IPS-18c (cell line): ENCODE results near the gene CAMK1D.
"Not testable (repeated sequence)": the region's sequence is repeated elsewhere in the genome, so short reads cannot be mapped to it uniquely, and the experiment has no call there.

Source experiments
- H3K4me3 ChIP-seq: 2 replicates; pipeline ENCODE4 v1.7.0; 2013; ENCODE audit warnings: low read depth, mild to moderate bottlenecking, low read length, moderate library complexity; ENCODE audit not compliant: insufficient read depth
- H3K9me3 ChIP-seq: one replicate; pipeline ENCODE4 v1.6.1; 2013; ENCODE audit warnings: mild to moderate bottlenecking, low read length, moderate library complexity; ENCODE audit not compliant: control insufficient read depth, insufficient read depth

The CAMK1D gene

DNA sequence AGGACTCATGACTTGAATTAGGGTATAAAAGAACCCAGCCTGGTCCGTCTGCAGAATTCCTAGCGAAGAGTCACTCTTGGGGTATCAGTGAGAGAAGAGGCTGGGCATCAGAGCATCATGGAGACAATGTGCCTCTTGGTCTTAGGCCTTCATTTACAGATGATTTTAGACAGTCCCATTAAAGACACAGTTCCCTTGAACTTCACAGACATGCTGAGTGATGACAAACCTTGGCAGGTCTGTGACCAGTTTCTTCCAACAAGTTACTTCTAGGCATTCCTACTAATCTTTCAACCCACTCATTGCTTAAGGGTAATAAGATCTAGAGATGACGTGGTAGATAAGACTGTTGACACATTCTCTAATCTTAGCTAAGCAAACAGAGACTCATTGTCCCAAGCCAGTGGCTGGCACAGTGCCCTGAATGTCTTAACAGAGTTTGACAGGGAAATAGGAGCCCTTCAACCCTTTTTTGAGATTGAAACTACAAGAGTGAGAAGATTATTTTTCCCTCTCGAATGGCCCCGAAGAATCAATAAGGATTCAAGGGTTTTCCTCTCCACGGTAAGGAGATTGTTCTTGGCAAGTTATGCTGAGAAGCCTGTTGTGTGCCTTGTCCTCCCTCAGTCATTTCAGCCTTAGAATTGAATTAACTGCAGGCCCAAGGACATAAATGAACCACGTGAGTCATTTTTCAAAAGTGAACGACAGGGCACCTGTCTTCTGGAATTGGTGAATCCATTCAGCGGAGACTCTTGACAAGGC lies 371.1 kb downstream of the CAMK1D start:
- H3K4me3 ChIP-seq, result no peak overlapping the region
- H3K9me3 ChIP-seq, result no peaks in the 10 kb centered on the region

DNA sequence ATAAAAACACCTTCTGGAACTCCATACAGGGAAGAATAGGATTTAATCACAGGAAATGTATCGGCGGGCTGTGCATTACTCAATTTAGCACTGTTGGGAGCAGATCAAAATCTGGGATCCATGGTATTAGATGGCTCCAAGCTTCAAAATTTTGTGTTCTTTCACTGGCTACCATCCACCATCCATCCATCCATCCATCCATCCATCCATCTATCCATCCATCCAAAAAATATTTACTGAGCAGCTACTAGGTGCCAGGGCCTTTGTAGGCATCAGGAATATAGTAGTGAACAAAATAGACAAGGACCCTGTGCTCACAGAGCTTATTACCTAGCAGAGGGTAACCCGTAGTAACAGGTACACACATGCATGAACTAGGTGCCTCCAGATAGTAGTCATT lies 372.0 kb downstream of the CAMK1D start:
- Histone ChIP-seq H3K4me3 (no peak overlapping the region), H3K9me3 (no peaks in the 10 kb centered on the region)

DNA sequence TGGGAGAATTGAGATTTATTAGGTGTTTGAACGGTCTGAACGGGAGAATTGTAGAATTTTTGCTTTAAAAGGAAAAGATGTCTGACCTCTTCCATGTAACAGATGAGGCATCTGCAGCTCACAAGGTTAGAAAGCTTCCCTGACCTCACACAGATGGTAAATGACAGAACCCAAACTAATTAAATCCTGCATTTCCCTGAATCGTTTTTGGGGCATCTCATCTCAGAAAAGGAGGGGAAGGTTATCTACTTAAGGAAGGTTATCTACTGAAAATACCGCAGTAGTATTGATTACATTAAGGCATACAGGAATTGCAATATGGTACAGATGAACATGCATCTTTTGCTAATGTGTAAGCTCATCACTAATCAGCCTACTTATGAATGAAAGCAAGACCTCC lies 373.9 kb downstream of the CAMK1D start:
- H3K9me3 ChIP-seq, result no peaks in the 10 kb centered on the region
- H3K4me3 ChIP-seq, result no peak overlapping the region

DNA sequence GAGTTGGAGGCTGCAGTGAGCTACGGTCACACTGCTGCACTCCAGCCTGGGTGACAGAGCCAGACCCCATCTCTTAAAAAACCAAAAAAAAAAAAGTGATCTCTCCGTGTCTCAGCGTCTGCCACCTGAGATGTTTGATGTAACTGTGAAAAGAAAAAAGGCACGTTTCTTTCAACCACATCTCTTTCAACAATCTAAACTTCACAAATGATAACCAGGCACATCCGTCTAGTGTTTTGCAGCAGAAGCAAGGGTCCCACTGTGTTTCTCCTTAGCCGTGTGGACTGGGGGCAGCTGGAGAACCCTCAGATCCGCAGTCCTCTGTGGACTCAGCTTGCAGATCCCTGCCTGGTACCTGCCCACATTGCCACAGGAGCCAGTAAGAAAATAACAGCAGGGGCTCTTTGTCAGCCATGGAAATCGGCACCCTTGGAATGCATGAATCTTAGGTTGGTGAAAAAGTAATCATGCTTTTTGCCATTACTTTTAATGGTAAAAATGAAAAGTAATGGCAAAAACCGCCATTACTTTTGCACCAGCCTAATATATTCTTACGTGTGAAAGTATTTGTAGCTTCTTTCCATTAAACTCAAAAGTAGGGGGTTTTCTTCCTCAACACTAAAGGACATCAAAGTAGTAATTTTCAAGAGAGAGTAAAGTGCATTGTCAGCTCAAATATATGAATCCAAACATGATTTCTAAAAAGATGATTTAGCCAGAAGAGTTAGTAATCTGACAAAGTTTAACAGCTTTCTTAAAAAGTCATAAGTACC lies 375.6 kb downstream of the CAMK1D start:
- no peak overlapping the region for H3K4me3 ChIP-seq
- H3K9me3 ChIP-seq, result no peaks in the 10 kb centered on the region

DNA sequence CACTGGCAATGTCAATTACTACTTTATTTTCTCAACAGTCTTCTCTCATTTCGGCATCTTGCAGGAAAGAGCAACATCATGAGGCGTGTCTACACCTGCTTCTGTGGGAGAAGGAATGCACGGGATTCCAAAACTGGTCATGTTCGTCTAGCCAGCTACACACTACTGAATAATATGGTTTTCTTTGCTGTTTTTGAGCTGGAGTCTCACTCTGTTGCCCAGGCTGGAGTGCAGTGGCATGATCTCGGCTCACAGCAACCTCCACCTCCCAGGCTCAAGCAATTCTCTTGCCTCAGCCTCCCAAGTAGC lies 376.2 kb downstream of the CAMK1D start:
- not testable (repeated sequence) for H3K9me3 ChIP-seq, H3K4me3 ChIP-seq

DNA sequence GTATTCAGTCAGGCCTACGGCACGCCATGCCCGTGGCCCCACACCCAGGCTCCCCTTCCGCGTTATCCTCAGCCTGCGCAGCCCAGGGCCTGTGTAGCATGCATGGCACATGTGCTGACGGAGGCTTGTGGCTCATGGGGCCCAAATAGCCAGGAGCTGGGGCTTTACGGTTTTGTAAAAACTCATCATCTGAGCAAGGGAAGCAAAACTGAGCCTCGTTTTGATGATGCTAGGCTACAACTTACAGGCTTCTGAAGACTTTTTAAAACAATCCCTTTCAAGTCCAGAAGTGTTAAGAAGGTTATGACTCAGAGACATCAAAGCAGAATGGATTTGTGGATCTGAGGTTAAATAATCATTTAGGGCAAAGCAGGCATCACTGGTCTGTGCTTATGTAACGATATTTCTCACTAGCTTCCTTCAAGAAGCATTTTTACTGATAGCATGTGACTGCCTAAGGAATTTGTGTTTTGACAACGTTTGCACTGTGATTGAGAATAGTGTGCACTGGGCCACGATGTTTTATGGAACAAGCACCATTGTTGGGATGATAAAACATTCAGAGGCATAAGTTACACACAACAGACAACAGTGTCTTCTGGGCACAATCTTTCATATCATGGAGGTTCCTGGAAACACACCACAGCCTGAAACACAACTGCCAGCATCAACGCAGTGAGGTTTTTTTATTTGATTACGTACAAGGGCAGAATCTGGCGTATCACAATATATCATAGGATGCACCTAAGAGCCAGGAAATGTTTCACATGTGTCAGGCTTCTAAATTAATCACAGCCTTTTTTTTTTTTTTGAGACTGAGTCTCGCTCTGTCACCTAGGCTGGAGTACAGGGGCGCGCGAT lies 377.9 kb downstream of the CAMK1D start:
- no peak overlapping the region for H3K4me3 ChIP-seq
- no peaks in the 10 kb centered on the region for H3K9me3 ChIP-seq

DNA sequence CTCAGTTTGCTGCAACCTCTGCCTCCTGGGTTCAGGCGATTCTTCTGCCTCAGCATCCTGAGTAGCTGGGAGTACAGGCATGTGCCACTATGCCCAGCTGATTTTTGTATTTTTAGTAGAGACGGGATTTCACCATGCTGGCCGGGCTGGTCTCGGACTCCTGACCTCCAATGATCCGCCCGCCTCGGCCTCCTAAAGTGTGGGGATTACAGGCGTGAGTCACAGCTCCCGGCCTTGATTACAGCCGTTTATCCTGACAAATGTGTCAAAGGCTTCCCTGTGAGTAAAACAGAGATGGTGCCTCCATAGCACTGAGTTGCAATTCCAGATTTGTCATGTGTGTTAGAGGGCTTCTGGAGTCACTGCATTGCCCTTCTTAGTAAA lies 378.5 kb downstream of the CAMK1D start:
- Histone ChIP-seq H3K4me3 (no peak overlapping the region), H3K9me3 (no peaks in the 10 kb centered on the region)

DNA sequence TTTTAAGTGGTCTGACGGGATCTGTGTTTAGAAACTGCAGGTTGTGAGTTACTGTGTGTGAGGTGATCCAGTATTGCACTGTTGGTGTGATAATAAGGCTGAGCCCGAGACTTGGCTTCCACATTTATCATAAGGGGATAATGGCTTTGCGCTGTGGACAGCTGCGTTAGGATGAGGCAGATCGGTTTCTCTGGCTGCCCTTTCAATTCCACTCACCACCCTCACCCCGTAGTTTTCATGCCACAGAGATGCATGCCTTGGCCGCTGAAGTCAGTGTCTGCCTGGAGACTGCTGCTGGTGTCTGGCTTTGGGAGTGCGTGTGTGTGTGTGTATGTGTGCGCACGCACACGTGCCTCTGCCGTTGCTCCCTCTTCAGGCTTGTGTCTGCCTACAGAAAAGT lies 379.1 kb downstream of the CAMK1D start:
- H3K9me3 ChIP-seq, result no peaks in the 10 kb centered on the region
- no peak overlapping the region for H3K4me3 ChIP-seq

DNA sequence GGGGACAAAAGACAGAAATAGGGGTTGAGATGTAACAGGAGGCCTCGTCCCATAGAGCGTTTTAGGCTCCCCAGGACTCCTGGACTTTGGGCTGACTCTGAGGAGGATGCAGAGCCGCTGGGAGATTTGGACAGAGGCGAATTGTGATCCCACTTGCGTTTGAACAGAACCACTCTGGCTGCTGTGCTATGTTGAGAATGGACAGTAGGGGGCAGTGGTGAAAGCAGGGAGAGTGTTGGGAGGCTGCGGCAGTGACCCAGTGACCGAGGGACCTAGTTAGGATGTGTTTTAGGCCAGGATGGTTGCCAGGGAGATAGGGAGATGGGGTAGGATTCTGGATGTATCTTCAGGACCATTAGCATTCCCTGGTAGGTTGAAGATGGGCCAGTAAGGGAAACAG lies 380.5 kb downstream of the CAMK1D start:
- no peak overlapping the region for H3K4me3 ChIP-seq

DNA sequence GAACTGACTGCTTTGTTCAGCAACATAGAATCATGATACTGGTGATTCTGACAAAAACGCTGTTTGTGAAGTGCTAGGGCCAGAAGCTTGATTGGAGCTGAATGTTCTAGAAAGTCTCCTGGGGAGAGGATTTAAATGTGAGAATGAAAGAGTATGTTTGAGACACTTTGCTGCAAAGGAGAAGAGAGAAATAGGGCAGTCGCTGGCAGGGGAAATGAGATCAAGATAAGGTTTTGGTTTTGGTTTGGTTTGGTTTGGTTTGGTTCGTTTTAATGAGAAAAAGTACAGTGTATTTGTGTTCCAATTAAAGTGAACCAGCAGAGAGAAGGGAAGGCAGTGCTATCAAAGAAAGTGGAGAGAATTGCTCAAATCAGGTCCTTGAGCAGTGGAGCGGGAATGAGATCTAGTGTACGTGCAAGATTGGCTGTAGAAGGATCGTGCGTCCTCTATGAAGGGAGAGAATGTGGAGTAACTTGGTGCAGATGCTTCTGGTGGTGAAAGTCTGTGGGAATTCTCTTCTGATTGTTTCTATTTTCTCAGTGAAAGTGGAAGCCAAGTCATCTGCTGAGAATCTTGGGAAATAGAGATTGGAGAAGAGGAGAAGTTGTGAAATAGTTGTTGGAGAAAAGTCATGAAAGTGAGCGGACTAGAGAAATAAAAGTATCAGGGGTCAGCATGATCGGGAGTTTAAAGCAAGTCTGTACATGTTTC lies 381.6 kb downstream of the CAMK1D start:
- Histone ChIP-seq H3K9me3 (no peaks in the 10 kb centered on the region), H3K4me3 (no peak overlapping the region)

More for the DNA sequence above, 380.5 kb downstream of the CAMK1D start:
- no peaks in the 10 kb centered on the region for H3K9me3 ChIP-seq

DNA sequence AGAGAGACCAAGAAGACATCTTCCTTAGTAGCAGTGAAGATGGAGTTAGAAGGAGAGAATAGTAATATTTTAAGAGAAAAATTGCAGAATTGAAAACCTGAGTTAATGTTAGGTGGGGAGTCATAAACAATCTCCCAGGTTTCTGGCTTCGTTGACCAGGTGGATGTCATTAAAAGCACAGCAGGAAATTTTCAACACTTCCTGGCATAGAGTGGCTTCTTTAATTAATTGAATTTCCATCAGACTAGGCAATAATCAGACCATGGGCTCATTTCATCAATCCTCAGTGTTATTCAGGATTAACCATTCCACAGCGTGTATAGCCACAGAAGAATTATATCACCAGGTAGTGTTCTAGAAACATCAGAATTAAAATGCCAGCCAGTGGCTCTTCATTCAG lies 383.9 kb downstream of the CAMK1D start:
- no peak overlapping the region for H3K4me3 ChIP-seq
- H3K9me3 ChIP-seq, result no peaks in the 10 kb centered on the region

DNA sequence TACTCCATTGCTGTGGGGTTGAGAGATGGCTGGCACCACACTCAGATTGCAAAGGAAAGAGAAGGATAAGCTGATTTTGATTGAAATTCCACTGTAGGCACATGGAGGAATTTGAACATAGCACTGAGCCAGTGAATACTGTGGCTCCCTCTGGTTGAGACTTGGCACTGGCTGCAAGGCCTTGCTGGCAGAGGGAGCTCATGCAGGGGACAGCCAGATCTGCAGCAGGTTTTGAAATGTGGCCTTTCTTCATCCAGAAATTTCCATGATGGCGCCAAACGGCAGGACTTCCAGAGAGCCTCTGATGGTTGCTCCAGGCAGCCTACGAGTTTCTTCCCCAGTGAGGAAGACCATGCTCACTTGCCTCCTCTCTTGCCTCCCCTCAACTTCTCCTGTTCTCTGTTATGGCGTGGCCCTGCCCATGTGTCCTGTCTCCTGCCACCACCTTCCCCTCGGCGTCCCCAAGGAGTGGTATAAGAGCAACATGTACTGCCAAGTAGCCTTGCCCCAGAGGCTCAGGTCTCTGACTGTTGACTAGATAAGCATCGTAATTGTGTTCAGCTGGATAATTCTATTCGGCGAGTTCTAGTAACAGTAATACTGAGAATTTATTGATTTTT lies 386.6 kb downstream of the CAMK1D start:
- Histone ChIP-seq H3K9me3 (no peaks in the 10 kb centered on the region), H3K4me3 (no peak overlapping the region)

DNA sequence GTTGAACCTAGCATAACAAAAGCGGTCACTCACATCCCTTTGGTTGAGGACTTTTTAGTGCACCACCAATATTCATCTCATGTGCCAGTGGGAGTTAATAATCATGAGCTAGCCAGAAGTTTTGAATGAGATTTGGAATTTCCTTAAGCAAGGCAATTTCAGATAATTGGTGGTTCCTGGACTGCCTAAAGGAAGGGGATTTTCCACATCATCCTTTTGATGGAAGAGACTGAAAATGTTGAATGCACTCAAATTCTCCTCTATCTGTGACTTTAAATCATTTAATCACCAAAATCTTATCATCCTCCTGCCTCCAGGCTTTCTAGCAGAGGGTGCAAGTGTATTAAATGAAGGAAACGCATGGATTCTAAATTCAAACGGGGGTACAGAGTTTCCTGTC lies 391.5 kb downstream of the CAMK1D start:
- Histone ChIP-seq H3K9me3 (no peaks in the 10 kb centered on the region), H3K4me3 (no peak overlapping the region)

DNA sequence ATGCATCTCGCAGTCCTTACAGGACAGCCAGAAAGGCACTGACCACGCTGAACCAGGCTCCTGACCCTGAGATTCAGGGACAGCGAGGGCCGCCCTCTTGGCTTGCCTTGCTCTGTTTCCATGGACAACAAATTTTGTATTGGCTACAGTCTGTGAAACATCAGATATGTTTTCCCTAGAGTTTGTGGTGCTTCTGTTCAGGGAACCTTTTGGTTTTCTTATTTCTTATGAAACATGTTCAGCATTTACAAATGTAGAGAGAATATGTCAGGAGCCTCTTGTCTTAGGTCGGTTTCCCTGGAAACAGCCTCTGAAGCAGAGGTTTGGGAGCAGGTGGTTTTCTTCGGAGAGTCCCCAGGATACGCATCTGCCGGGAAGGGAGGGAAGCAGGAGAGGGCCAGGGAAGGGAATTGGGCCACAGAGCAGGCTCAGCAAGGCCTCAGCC lies 392.0 kb downstream of the CAMK1D start:
- Histone ChIP-seq H3K9me3 (no peaks in the 10 kb centered on the region), H3K4me3 (no peak overlapping the region)

DNA sequence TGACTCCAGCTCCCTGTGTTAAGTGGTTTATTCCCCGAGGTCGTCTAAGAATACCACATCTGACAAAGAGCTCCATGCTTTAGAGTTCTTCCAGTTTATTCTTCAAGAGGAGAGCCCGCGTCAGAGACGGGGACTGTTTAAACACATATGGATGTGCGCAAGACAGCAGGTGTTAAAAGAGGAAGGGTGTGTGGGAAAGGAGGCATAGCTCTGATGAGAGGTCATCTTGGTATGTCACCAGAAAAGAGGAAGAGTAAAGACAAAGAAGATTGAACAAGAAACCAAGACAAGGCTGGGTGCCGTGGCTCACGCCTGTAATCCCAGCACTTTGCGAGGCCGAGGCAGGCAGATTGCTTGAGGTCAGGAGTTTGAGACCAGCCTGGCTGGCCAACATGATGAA lies 393.4 kb downstream of the CAMK1D start:
- H3K9me3 ChIP-seq, result no peaks in the 10 kb centered on the region
- no peak overlapping the region for H3K4me3 ChIP-seq

DNA sequence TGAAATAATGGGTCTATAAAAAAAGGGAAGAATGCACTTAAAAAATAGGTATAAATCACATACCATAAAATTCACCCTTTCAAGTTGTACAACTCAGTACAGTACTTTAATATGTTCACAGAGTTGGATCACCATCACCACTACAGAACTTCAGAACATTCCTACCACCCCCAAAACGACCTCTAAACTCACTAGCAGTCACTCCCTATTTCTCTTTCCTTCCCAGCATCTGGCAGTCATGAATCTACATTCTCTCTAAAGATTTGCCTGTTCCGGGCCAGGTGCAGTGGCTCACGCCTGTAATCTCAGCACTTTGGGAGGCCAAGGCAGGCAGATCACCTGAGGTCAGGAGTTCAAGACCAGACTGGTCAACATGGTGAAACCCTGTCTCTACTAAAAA lies 394.1 kb downstream of the CAMK1D start:
- H3K4me3 ChIP-seq, H3K9me3 ChIP-seq: not testable (repeated sequence)

DNA sequence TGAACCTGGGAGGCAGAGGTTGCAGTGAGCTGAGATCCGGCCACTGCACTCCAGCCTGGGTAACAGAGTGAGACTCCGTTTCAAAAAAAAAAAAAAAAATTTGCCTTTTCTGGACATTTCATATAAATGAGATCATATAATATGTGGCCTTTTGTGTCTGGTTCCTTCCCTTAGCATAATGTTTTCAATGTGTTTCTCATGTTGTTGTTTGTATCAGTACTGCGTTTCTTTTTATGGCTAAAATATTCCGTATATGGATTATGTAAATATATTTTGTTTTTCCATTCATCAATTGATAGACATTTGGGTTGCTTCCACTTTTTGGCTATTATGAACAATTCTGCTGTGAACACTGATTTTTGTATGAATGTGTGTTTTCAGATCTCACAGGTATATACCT lies 394.6 kb downstream of the CAMK1D start:
- H3K4me3 ChIP-seq, result no peak overlapping the region

More for the DNA sequence above, 394.6 kb downstream of the CAMK1D start:
- H3K9me3 ChIP-seq, result no peaks in the 10 kb centered on the region
